ENCODE measurements around the gene DMC1. TPM values are rescaled to one million over a fixed set of nuclear protein-coding genes. Genes with fewer than 3 reads are reported as not detected.

Gene DMC1
- total and polyA plus RNA-seq, 9 of the 15 experiments (the other 6 are each of a cell fraction or from before 2014, with no cell fraction given): 5.5 to 55.5 (median 9.8) TPM

DNA sequence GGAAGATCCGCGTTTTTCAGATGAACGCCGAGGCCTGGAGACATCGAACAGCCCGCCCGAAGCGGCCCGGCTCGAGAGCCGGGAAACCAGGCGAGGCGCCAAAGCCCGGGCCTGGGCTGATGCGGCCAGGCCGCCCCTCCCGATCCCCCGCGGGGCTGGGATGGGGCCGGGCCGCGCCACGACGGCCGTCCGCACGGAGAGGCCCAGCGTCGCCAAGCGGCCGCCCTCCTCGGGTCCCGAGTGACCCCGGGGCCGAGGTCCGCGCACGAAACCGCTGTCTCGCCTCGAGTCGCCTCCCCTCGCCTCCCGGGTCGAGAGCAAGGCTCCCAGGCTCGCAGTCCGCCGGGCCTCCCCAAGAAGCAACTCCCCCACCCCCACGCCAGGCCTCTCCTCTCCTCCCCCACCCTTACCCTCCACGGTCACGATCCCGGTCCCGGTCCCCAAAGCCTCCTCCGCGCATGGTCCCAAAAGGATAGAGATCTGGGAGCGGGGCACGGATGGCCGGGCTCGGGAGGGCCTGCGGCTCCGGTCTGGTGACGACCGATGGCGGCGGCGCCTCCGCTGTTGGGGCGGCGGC lies 64.4 kb downstream of the DMC1 start (continued):
- TF ChIP-seq, protein P1, sequence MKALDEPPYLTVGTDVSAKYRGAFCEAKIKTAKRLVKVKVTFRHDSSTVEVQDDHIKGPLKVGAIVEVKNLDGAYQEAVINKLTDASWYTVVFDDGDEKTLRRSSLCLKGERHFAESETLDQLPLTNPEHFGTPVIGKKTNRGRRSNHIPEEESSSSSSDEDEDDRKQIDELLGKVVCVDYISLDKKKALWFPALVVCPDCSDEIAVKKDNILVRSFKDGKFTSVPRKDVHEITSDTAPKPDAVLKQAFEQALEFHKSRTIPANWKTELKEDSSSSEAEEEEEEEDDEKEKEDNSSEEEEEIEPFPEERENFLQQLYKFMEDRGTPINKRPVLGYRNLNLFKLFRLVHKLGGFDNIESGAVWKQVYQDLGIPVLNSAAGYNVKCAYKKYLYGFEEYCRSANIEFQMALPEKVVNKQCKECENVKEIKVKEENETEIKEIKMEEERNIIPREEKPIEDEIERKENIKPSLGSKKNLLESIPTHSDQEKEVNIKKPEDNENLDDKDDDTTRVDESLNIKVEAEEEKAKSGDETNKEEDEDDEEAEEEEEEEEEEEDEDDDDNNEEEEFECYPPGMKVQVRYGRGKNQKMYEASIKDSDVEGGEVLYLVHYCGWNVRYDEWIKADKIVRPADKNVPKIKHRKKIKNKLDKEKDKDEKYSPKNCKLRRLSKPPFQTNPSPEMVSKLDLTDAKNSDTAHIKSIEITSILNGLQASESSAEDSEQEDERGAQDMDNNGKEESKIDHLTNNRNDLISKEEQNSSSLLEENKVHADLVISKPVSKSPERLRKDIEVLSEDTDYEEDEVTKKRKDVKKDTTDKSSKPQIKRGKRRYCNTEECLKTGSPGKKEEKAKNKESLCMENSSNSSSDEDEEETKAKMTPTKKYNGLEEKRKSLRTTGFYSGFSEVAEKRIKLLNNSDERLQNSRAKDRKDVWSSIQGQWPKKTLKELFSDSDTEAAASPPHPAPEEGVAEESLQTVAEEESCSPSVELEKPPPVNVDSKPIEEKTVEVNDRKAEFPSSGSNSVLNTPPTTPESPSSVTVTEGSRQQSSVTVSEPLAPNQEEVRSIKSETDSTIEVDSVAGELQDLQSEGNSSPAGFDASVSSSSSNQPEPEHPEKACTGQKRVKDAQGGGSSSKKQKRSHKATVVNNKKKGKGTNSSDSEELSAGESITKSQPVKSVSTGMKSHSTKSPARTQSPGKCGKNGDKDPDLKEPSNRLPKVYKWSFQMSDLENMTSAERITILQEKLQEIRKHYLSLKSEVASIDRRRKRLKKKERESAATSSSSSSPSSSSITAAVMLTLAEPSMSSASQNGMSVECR (CRISPR knock-in tag; IDR thresholded peaks at IDR 0.05): no peak
- no peak for TF ChIP-seq ZNF445 (CRISPR knock-in tag; IDR thresholded peaks at IDR 0.05; ENCODE audit: low read depth)
- no peak for TF ChIP-seq ESRRB (CRISPR knock-in tag; IDR thresholded peaks at IDR 0.05; ENCODE audit: borderline replicate concordance)
- TF ChIP-seq RBM15 (IDR thresholded peaks at IDR 0.05; ENCODE audit: insufficient read depth, low read length): no peak
- TF ChIP-seq TFAP4 (CRISPR knock-in tag; IDR thresholded peaks at IDR 0.05; ENCODE audit: borderline replicate concordance): peak; percentile 22; the same call in 1 of the 2 replicates
- no peak for TF ChIP-seq FOS (IDR thresholded peaks at IDR 0.05; ENCODE audit: extremely low read depth, insufficient read length)
- TF ChIP-seq SMARCB1 (IDR thresholded peaks at IDR 0.05; ENCODE audit: insufficient read length, low read depth): no peak
- TF ChIP-seq MXD1 (CRISPR knock-in tag; IDR thresholded peaks at IDR 0.05; ENCODE audit: borderline replicate concordance, poor library complexity, severe bottlenecking): no peak
- TF ChIP-seq MBD2 (IDR thresholded peaks at IDR 0.05; ENCODE audit: borderline replicate concordance, low read depth): no peak

Measured in K562 (cell line).